Activated T-cell treated with anti-CD3 and anti-CD28 coated beads, Interleukin-2, amount 50 U/mL, for 72 hours (primary cell): ENCODE measurements around the gene UGT1A8. TPM values are rescaled to one million over a fixed set of nuclear protein-coding genes. Genes with fewer than 3 reads are reported as not detected.

Experiments used
- ATAC-seq, 2 donors: fragments of 150-1000 bp; cut with Tn5 transposase; replicated peaks in 1 of 2; 2 replicates each; pipeline ENCODE4 v1.10.0; 2021; ENCODE audit warnings: moderate library complexity in 2 of 2, mild to moderate bottlenecking in 1 of 2
- DNase-seq, 2 donors: peaks; one replicate each; pipeline ENCODE4 v3.0.0; 2021 to 2022; ENCODE audit warnings: mixed read lengths in 1 of 2
- H3K27ac Mint-ChIP-seq: one replicate; pipeline ENCODE4 v1.8.0; 2022; ENCODE audit warnings: mild to moderate bottlenecking, moderate library complexity, mixed read lengths
- H3K27me3 Mint-ChIP-seq: one replicate; pipeline ENCODE4 v1.8.0; 2022; ENCODE audit warnings: low read depth, mixed read lengths
- H3K36me3 Mint-ChIP-seq, 2 donors: one replicate each; pipeline ENCODE4 v1.8.0; 2022; ENCODE audit warnings: mixed read lengths in 2 of 2, mild to moderate bottlenecking in 1 of 2; ENCODE audit not compliant: insufficient read depth in 2 of 2
- H3K4me1 Mint-ChIP-seq: one replicate; pipeline ENCODE4 v1.8.0; 2022; ENCODE audit warnings: low read depth, mixed read lengths
- H3K4me3 Mint-ChIP-seq, 2 donors: one replicate each; pipeline ENCODE4 v1.8.0; 2022; ENCODE audit warnings: mild to moderate bottlenecking in 2 of 2, mixed read lengths in 2 of 2, moderate library complexity in 2 of 2
- H3K9me3 Mint-ChIP-seq, 2 donors: one replicate each; pipeline ENCODE4 v1.8.0; 2022; ENCODE audit warnings: mixed read lengths in 2 of 2
- total RNA-seq, 2 donors: library from RNA; stranded (reverse); gene quantifications; one replicate each; pipeline ENCODE4 v1.2.3, GENCODE V29; 2022

The UGT1A8 gene
- total RNA-seq, 2 donors from 2014 or later: not detected

DNA sequence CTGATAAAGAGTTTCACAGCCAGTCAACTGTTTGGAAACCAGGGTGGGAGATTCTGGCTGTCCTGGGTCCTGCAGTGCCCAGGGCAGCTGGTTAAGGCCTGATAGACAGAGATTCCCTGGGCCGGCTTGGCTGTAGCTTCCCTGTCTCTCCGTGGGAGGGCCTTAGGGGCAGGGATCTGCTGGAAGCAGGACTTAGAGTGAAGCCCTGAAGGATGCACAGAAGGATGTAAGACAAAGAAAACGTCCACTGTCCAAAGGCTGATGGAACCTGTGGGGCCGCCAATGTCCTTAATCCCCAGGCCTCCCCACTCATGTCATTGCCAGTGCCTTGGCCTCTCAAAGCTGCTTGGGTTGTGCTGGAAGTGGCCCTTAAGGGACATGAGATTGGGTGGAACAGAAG lies 193.7 kb downstream of the UGT1A8 start:
- ATAC-seq (no peak), DNase-seq (no peak)
- Mint-ChIP-seq H3K4me1 (no peaks in the 10 kb centered on the region), H3K36me3 (no peaks in the 10 kb centered on the region), H3K27me3 (peaks cover 10% of the 10 kb centered on the region), H3K4me3 (no peak overlapping the region), H3K9me3 (no peaks in the 10 kb centered on the region), H3K27ac (no peak overlapping the region)

DNA sequence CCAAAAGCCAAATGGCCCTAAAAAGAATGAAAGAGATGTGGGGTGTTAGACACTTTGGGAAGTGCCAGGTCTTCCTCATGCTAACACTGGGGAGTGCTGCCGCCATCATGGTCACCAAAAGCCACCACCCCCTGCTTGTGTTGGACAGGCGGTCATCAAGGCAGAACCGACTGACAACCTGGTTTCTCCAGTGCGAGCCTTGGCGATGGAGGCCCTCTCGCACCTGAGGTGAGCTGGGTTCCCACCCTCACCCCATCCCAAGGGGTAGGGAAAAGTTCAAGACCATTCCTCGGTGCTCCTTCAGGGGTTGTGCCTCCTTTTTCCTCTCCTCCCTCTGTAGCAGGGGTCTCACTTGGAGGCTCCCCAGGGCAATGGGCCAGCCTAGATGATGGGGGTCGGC lies 194.3 kb downstream of the UGT1A8 start:
- Mint-ChIP-seq H3K9me3 (no peaks in the 10 kb centered on the region), H3K27me3 (peaks cover 10% of the 10 kb centered on the region), H3K27ac (no peak overlapping the region), H3K36me3 (no peaks in the 10 kb centered on the region), H3K4me3 (no peak overlapping the region), H3K4me1 (no peaks in the 10 kb centered on the region)
- no peak for ATAC-seq
- no peak for DNase-seq

DNA sequence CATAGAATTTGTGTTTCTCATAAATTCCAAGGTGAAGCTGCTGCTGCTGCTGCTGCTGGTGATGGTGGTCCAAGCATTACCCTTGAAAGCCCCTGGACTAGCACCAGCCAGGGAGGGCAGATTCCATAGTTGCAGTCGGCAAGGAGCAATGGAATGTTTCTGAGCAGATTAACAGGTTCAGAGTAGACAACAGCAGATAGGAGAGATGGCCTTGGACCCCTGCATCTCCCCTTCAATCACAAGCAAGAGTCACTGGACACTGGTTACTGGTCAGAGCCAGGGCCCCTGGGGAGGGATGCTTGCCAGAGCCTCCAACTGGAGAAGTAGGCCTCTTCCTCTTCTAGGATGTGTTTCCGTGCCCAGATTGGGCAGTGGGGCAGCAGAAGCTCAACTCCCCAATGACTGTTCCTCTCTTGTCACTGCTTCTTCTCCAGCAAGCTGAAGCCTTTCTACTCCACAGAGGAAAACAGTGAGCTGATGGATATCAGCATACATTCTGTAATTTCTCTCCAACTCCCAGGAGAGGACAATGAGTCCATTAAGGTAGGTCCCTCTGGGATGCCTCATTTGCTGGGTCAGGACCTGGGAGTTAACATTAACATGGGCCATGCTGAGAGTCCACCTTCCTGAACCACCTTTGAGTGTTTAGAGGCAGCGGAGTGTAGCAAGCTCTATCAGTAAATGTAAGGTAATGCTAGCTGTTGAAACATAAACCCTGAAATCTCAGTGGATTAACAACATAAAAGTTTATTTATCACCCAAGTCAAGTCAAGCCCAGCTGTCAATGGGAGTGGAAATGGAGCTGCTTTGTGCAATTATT lies 196.0 kb downstream of the UGT1A8 start:
- Mint-ChIP-seq H3K4me3 (no peak overlapping the region), H3K36me3 (no peaks in the 10 kb centered on the region), H3K9me3 (no peaks in the 10 kb centered on the region), H3K27me3 (peaks cover 10% of the 10 kb centered on the region), H3K4me1 (no peaks in the 10 kb centered on the region), H3K27ac (no peak overlapping the region)
- ATAC-seq: no peak
- DNase-seq: no peak

DNA sequence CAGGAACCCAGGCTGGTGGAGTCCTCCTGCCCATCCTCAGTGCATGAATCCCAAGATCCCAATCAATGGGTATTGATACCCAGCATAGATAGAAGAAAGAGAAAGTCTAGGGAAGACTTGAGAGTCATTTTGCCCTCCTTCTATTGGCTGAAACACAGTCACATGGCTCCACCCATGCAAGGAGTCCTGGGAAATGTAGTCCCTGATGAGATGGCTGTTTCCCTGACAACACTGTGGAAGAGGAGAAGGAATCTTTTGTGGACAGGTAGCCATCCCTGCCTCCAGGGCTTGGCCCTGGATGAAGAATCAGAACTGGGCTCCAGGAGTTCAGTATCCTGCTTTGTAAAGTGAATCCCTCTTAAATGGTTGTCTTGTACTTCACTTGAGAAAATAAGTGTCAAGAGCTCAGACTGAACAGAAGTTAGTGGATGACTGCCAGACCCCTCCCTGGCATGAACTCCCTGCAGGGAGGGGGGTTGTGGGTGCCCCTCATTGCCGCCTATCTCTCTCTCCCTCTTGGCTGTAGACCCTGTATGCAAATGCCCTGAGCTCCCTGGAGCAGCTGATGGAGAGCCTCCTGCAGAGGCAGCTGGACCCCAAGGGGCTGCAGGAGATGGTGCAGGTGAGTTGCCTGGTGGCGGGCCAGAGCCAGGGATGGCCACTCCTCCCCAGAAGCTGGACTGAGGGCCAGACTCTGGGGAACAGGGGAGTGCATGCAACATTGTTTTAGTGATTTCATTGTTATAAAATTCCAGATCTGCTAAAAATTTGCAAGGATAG lies 196.8 kb downstream of the UGT1A8 start:
- no peak overlapping the region for H3K27ac Mint-ChIP-seq
- no peaks in the 10 kb centered on the region for H3K4me1 Mint-ChIP-seq
- ATAC-seq: no peak
- peaks cover 10% of the 10 kb centered on the region for H3K27me3 Mint-ChIP-seq
- H3K4me3 Mint-ChIP-seq: no peak overlapping the region
- DNase-seq: no peak
- H3K36me3 Mint-ChIP-seq: no peaks in the 10 kb centered on the region
- no peaks in the 10 kb centered on the region for H3K9me3 Mint-ChIP-seq

DNA sequence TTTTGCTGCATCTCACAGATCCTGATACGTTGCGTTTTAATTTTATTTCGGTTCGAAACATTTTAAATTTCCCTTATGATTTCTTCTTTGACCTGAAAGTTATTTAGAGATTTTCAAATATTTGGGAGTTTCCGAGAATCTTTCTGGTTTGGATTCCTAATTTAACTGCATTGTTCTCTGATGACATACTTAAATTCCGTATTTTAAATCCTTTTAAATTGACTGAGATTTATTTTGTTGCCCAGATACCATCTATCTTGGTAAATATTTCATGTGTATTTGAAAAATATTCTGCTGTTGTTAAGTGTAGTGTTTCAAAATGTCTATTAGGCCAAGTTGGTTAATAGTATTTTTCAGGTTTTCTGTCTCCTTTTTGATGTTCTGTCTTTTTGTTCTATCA lies 198.4 kb downstream of the UGT1A8 start:
- Mint-ChIP-seq H3K4me3 (no peak overlapping the region), H3K9me3 (no peaks in the 10 kb centered on the region), H3K27me3 (peaks cover 10% of the 10 kb centered on the region), H3K36me3 (no peaks in the 10 kb centered on the region), H3K27ac (no peak overlapping the region), H3K4me1 (no peaks in the 10 kb centered on the region)
- DNase-seq: no peak
- no peak for ATAC-seq

DNA sequence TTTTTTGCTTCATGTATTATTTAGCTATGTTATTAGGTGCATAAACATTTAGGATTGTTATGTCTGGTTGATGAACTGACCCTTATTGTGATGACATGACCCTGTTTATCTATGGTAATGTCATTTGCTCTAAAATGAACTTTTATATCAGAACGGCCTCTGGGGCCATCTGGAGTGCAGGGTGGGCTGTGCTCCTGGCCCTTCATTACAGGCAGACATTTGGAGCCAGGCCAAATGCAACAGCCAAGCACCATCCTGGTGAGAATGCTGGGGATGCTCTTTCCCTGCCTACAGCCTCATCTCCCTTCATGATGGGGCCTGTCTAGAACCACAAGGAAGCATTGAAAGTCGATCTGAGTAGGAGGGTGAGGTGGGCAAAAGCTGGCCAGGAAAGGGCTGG lies 198.9 kb downstream of the UGT1A8 start:
- DNase-seq (no peak), ATAC-seq (no peak)
- Mint-ChIP-seq H3K4me1 (no peaks in the 10 kb centered on the region), H3K4me3 (no peak overlapping the region), H3K36me3 (no peaks in the 10 kb centered on the region), H3K9me3 (no peaks in the 10 kb centered on the region), H3K27me3 (peaks cover 10% of the 10 kb centered on the region), H3K27ac (no peak overlapping the region)

DNA sequence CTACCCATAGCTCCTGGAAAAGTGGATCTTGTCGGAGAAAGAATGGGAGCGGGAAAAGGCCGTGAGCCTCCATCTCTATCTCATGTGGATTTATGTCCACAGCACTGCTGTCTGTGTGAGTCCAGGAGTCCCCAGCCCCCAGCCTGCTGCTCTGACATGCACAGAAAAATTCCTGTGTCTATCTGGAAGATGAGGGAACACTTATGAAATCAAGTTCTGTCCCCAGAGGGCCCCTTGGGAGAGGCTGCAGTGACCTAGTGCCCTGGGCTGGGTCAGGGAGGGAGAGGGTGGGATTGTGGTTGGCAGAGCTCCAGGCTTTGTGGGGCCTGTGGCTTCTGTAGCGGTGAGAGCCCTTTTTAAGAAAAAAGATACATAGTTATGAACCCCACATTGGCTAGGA lies 199.3 kb downstream of the UGT1A8 start:
- H3K9me3 Mint-ChIP-seq: no peaks in the 10 kb centered on the region
- H3K4me3 Mint-ChIP-seq: no peak overlapping the region
- no peaks in the 10 kb centered on the region for H3K4me1 Mint-ChIP-seq
- DNase-seq: no peak
- H3K27ac Mint-ChIP-seq: no peak overlapping the region
- peaks cover 10% of the 10 kb centered on the region for H3K27me3 Mint-ChIP-seq
- no peak for ATAC-seq
- no peaks in the 10 kb centered on the region for H3K36me3 Mint-ChIP-seq

DNA sequence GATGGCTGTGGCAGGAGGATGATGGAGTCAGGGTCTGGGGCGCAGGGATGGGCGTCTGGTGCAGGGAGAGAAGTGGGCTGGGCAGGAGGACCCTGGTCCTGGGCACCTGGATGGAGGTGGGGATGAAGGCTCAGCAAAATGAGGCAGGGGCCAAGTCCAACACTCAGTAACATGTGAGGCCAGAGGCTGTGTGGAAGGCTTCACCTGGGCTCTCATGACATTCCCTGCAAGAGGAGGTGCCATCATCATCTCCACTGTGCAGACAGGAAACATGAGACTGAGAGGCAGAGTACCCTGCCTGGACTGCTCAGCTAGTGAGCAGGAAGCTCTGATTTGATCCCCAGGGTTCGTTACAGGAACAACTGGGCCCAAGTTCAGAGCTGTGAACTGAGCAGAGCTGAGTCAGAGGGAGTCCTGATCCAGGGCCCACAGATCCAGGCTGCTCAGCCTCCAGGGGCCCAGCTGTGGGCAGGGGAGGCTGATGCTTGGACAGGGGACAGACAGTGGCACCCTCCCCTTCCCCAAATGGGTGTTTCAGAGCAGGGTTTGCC lies 200.0 kb downstream of the UGT1A8 start:
- H3K4me1 Mint-ChIP-seq: no peaks in the 10 kb centered on the region
- H3K36me3 Mint-ChIP-seq: no peaks in the 10 kb centered on the region
- no peaks in the 10 kb centered on the region for H3K9me3 Mint-ChIP-seq
- no peak overlapping the region for H3K27ac Mint-ChIP-seq
- ATAC-seq (no peak), DNase-seq (no peak)
- no peak overlapping the region for H3K4me3 Mint-ChIP-seq
- H3K27me3 Mint-ChIP-seq: peaks cover 10% of the 10 kb centered on the region

DNA sequence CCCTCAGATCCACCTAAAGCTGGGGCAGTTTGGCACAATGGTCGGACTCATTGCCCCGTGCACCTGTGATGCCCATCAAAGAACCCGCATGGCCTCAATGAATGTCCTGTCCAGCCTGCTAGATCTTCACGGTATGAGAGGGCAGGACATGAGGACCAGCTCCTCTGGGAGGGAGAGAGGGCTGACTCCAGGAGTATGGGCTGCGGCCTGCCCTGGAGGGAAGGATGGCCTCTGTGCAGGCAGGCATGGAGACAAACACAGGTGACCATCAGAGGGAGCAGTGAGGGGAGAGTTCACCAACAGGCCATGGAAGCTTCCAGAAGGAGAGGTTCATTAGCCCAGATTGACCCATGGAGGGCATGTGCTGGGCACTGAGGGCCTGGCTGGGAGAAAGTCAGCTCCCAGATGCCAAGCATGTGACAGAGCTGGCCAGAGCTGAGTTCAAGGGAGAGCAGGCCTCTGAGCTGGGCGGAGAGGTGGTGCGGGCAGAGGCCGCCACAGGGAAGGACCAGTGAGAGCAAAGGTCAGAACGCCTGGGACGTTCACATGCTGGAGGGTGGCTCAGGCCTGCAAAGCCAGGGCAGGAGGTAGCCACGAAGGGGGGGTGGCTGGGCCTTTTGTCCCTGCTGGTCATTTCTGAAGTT lies 200.7 kb downstream of the UGT1A8 start:
- H3K27ac Mint-ChIP-seq: no peak overlapping the region
- no peak for DNase-seq
- no peaks in the 10 kb centered on the region for H3K4me1 Mint-ChIP-seq
- peaks cover 10% of the 10 kb centered on the region for H3K27me3 Mint-ChIP-seq
- ATAC-seq: no peak
- H3K4me3 Mint-ChIP-seq: no peak overlapping the region
- no peaks in the 10 kb centered on the region for H3K9me3 Mint-ChIP-seq
- H3K36me3 Mint-ChIP-seq: no peaks in the 10 kb centered on the region

DNA sequence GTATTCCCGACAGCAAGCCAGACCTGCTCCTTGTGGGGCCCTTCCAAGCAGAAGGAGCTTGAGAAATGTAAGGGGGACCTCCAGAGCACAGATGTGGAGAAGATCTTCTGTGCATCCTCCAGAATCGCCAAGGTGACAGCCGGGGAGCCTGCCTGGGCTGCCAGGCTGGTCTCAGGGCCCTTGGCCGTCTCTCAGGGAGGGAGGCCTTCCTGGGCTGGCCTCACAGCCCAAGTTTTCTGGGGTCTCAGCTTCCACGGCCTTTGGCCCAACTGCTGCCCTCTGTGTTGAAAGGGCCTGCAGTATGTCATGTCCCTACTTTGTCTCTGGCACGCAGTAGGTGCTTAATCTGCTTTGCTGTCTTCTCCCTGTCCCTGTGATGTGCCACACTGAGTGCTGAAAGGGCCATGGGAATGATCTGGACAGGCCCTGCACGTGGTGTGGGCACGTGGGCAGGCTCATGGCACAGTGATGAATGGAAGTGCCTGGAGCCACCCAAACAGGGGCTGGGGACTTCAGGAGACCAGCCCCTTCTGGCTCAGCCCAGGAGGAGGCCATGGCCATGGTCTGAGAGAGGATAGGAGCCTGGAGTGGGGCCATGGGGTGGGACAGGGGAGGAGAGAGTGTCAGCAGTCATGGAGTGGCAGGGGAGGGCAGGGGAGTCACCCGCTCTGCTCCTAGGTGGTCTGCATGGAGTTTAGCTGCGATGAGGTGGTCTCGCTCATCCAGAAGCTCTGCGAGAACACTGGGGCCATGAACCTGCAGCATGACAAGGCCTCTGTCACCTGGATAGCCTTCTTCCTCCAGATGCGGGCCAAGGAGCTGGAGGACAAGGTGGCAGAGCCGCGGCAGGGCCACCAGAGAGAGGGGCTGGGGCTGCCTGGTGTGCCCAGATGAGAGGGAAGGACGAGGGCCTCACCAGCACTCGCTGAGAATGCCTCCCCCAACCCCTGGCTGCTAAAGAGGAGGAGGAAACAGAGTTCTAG lies 201.5 kb downstream of the UGT1A8 start:
- Mint-ChIP-seq H3K36me3 (no peaks in the 10 kb centered on the region), H3K27ac (no peak overlapping the region), H3K4me3 (no peak overlapping the region), H3K9me3 (no peaks in the 10 kb centered on the region), H3K4me1 (no peaks in the 10 kb centered on the region), H3K27me3 (peaks cover 10% of the 10 kb centered on the region)
- ATAC-seq: no peak
- DNase-seq: no peak

DNA sequence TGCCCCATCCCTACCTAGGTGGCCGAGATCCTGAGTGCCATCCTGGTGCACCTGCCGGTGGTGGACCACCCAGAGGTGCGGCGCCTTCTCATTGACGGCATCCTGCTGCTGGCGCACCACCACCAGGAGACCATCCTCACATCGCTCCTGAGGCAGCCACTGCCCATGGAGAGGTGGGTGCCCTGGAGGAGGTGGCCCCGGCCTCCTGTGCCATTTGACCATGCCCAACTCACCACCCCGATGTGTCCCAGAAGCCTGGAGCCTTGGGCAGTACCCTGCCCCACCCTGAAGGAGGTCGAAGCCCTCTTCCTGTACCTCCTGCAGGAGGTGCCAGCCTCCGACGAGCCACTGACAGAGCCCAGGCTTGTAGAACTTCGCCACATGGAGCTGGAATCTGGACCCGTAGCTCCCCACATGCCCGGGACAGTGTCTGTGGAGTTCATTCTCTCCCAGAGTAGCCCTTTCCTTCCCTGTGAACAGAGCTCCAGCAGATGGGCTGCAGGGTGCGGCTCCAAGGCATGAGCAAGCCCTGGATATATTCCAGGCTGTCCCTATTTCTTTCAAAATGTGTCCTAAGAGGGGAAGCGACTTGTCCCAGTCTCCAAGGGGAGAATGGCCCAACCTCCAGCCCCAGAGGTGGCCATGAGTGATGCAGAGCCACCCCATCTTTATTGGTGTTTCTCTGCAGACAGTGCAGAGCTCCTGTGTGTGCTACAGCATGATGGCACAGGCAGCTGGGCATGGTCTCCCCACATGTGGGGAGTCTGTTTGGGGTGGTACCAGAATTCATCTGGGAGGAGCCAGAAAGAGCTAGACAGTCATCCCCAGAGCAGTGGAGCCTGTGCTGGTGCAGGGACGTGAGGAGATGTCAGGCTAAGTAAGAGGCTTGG lies 202.7 kb downstream of the UGT1A8 start:
- Mint-ChIP-seq H3K36me3 (no peaks in the 10 kb centered on the region), H3K9me3 (no peaks in the 10 kb centered on the region), H3K4me1 (no peaks in the 10 kb centered on the region), H3K27me3 (peaks cover 9% of the 10 kb centered on the region), H3K27ac (no peak overlapping the region), H3K4me3 (no peak overlapping the region)
- DNase-seq (no peak), ATAC-seq (no peak)

DNA sequence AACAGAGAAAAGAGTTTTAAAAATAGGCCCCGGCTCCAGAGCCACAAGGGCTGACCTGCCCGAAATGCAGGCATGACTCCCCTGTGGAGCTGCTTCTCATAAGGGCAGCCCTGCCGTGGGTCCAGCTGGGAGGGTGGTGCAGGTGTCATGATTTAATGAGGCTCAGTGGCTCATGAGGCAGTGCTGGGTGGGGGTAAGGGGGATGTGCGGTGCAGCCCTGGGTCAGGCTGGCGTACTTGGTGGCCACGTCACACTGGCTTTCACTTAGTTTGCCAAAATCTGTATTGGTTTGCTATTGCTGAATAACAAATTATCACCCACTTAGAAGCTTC lies 203.3 kb downstream of the UGT1A8 start:
- Mint-ChIP-seq H3K4me3 (no peak overlapping the region), H3K36me3 (no peaks in the 10 kb centered on the region), H3K9me3 (no peaks in the 10 kb centered on the region), H3K27me3 (peaks cover 2% of the 10 kb centered on the region), H3K27ac (no peak overlapping the region), H3K4me1 (no peaks in the 10 kb centered on the region)
- ATAC-seq (no peak), DNase-seq (no peak)
